HG03025 (cell line): ENCODE data around the gene NRROS.
"Not testable (repeated sequence)": the region's sequence is repeated elsewhere in the genome, so short reads cannot be mapped to it uniquely, and the experiment has no call there.

Source experiments
- ATAC-seq: cut with Tn5 transposase; IDR thresholded peaks from one replicate; pipeline ENCODE4 v1.9.1; 2021; ENCODE audit warnings: mild to moderate bottlenecking, moderate library complexity; ENCODE audit not compliant: unreplicated experiment, low FRiP score

Gene NRROS

DNA sequence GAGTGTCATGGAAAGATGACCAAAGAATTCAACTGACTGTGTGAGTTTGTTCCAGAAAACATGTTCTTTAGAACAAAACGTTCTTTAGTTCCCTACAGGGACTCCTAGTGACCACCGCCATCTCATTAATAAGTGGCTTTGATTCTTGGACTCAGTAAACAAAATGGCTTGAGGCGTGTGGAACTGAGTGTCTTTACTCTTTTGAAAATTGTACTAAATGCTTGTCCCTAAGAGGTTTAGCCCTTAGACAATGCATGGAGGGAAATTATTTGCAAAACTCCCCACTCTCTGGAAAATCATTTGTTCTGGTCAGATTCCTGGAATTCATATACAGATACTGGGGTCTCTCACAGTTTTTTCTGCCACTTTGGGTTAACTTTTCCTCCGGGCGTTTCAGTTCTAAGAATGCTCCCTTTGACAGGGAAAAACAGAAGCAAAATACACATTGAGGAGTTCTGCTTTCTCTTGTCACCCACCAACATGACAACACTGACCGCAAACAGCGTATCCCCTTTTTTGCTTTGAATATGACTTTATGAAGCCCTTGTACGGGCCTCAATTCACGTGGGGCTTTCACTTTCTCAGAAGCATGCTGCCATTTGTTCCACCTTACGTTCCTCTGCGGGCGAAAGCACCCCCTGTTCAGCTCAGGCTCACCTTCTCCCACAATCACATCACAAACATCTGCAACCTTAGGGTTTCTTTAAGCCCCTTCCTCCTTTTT, 15.3 kb upstream of the NRROS start:
- no peak for ATAC-seq

DNA sequence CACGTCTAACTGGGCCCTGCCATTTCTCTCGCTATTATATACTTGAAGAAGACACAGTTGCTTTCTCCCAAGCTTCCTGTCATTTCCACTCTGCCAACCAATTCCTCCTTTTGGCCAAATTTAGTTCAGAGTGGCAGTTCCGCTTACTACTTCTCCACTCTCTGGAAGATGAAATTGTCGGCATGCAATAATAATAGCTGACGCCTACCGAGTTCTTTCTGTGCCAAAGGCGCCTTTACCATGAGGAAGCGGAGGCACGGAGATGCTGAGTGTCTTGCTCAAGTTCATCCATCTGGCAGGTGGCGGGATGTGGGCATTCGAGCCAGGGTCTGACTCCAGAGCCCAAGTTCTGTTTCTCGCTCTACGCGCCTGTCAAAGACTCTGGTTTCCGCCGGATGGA, 14.6 kb upstream of the NRROS start:
- ATAC-seq: no peak

DNA sequence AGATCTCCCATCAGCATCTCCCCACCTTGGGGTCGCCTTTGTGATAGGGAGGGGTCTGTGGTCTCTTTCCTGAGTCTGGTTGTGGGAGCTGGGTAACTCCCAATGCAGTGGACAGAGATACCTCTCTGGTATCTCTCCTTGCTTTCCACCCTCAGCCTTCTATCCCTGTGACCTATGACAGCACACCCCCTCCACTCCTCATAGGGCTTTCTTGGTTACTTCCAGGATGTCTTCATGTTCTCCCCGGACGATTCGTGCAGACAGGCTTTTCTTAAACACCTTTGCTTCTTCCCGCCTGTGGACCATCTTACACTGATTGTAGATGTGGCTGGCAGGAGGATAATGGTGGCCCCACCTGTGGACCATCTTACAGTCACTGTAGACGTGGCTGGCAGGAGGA, 14.2 kb upstream of the NRROS start:
- no peak for ATAC-seq

DNA sequence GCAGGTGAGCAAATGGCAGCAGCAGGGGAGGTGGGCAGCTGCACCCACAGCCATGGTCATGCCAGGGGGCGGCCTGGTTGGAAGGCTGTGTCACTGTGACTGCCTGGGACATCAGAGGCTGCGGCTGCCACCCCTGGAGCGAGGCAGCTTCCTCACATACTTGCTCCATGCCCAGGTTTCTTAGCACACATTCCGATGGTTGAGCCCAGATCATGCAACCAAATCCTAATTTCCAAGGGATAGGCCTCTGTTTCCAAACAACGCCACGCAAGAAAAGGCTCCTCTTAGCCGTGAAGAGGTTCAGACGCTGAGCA, 11.6 kb upstream of the NRROS start:
- ATAC-seq: no peak

DNA sequence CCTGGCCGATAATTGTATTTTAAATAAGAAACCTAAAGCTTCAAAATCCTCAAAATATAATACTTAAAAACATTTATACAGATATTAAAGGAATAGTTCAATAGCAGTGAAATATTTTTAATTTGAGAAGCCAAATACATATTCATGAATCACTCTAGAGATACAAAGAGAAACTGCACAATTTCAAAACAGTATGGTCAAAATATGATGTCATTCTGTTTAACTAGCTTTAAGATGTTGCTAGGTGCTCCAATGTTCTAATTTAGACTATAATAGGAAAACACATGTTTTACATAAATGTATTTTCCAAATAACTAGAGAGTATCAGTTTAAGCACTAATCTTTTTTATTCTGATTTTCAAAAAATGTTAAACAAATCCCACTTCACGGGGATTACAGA, 10.3 kb upstream of the NRROS start:
- ATAC-seq: no peak

DNA sequence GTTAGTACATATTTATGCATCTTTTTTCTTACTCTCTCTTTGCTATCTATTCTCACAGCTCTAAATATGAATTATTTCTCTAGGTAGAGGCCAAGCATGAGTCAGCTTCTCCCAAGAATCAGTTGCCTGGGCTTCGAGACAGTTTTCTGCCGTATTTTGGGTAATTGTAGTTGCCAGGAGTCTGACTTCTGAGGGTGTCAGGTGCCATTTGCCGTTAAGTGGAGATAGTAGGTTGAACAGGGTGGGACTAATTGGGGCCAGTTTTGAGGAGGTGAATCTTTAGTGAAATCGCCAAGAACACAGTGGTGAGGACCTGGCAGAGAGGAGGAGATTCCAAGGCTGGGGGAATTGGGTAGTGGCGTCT, 7.8 kb upstream of the NRROS start:
- no peak for ATAC-seq

DNA sequence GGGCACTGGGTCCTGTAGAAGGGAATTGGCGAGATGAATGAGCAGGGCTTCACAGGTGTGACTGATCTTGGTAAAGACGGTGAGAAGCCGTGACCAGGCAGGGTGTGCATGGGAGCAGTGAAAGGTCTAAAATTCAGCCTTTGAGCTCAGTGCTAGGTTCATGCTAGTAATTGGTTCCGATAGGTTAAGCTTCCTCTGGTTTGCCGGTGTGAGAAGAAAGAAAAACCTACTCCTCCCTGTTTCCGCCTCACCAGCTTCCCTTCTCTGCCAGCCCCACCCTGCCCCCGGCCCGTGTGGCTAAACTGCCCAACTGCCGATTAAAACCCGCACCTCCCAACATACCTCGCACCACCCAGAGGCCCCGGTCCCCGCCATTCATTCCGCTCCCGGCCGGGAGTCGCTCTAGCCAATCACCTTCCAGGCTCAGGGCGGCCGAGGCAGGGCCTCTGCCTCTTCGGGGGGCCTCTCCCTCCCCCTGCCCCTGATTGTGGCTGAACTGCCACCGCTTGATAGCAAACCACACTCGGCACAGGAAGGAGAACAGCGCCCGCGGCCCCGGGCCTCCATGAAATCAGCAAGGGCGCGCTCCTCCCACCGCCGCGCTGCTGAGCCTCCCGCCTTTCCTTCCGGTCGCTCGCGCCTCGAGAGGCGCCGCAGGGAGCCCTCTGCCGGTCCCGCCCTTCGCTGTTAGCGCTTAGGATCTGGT, 7.3 kb upstream of the NRROS start:
- peak; percentile 54 for ATAC-seq

DNA sequence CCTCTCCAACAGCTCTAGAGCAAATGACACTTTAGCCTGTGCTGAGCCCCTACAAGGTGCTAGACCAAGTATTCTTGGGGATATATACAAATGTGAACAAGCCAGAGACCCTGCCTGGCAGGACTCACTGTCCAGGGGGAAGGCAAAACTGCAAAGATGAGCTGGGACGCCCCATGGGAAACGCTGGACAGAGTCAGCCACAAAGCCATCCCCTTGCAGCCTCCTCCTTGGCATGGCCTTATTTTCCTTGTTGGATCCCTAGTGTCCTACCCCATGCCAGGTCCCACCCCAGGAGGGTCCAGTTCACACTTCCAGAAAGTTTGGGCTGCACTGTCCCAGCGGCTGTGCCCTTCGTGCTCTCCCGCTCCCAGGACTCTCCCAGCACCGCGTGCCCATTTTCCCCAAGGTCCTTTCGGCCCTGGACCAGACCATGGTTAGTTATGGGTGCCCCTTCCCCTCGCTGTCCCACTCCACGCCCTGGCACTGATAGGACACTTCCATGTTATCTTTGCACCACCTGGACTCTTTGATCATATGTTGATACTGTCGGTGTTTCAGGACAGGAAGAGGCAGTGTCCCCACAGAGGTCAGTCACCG, 5.8 kb upstream of the NRROS start:
- ATAC-seq: no peak

DNA sequence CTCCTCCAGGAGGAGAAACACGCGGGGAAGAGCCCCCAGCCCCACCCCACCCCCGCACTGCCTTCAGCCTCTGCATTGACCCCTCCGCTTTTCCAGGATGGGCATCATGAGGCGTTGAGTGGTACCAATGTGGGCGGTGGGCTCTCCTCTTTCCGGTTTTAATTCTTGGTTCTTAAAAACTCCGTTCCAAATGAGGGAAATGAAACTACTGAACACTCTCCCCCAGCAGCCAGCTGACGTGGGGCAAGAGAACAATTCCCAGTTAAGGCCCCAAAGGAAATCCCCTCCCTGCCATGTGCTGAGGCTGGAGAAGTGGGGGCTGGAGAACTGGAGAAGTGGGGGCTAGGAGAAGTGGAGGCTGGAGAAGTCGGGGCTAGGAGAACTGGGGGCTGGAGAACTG, 5.3 kb upstream of the NRROS start:
- no peak for ATAC-seq

DNA sequence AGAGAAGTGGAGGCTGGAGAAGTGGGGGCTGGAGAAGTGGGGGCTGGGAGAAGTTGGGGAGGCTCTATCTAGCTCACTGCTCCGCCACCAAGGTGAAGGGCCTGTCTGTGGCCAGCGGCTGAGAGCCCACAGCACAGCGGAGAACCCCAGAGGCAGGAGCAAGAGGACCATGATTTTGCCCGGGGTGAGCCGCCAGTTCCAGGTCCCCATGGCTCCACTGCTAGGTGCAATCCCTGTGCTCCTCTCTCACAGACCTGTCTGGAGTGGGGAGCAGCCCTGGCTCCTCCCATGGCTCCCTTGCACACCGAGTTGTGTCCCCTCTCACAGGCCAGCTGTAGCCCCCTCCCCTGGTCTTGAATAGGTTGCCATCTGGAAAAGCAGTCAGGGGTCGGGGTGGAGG, 4.7 kb upstream of the NRROS start:
- ATAC-seq: no peak

DNA sequence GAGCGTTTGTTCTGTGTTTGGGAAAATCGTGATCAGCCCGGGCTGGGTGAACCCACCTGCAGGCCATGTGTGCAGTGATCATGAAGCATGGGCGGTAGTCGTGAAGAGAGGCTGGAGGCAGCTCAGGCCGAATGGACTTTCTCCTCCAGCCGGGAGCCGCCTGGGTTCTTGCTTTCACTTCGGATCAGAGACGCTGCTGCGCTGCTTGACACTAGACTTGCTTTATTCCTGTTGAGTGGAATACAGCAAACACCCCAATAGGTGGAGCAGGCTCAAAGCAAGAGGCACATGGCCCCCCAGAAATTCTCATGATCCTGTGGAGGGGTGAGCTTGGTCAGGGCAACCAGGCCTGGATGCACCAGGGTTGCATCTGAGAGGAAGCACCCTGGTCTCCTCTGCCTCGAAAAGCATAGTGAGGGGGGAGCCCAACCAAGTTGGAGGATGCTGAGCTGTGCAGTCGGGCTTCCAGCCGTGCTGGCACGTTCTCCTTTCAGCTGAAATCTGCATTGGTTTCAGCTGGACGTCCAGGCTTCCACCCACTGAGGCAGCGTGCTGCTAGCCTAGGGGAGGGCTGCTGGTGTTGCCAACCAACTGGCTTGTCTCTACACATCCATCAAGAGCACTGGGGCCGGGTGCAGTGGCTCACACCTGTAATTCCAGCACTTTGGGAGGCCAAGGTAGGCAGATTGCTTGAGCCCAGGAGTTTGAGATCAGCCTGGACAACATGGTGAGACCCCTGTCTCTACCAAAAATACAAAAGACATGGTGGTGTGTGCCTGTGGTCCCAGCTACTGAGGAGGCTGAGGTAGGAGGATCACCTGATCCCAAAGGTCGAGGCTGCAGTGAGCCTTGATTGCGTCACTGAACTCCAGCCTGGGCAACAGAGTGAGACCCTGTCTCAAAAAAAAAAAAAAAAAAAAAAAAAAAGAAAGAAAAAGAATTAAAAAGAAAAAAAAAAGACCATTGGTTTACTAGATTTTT, 2.8 kb upstream of the NRROS start:
- no peak for ATAC-seq

DNA sequence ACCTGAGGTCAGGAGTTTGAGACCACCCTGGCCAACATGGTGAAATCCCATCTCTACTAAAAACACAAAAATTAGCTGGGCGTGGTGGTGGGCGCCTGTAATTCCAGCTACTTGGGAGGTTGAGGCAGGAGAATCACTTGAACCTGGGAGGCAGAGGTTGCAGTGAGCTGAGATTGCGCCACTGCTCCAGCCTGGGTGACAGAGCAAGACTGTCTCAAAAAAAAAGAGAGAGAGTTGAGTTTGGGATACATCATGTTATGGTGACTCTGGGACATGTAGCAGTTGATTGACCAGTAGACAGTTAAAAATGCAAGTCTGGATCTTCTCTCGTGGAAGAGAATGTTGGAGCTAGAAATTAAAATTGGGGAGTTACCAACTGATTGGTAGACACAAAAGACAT, 1.6 kb upstream of the NRROS start:
- not testable (repeated sequence) for ATAC-seq

DNA sequence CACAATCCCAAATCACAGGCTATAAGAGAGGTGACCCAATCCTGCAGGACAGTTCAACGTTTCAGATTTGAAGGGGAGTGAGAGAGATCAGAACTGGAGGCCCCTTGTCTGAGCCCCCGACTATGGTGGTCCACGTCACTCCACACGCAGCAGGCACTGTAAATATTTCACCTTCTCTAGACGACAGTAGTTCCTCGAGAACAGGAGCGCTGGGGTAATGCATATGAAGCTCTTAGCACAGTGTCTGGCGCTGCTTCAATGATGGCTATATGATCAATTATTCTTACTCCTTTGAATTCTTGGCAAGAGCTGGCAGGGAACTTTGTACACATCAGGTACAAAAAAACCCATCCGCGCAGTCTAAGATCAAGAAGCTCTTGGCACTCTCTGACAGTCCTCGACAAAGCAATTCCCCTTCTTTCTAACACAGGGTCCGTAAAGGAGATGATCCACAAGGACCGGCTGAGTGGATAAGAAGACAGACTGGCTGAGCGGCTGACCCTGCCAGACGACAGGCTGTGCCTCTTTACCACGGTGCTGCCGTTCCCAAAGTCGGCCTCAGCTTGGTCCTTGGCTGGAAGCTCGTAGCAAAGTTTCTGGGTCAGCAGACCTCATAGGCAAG, 522 bp upstream of the NRROS start:
- peak; percentile 4 for ATAC-seq

DNA sequence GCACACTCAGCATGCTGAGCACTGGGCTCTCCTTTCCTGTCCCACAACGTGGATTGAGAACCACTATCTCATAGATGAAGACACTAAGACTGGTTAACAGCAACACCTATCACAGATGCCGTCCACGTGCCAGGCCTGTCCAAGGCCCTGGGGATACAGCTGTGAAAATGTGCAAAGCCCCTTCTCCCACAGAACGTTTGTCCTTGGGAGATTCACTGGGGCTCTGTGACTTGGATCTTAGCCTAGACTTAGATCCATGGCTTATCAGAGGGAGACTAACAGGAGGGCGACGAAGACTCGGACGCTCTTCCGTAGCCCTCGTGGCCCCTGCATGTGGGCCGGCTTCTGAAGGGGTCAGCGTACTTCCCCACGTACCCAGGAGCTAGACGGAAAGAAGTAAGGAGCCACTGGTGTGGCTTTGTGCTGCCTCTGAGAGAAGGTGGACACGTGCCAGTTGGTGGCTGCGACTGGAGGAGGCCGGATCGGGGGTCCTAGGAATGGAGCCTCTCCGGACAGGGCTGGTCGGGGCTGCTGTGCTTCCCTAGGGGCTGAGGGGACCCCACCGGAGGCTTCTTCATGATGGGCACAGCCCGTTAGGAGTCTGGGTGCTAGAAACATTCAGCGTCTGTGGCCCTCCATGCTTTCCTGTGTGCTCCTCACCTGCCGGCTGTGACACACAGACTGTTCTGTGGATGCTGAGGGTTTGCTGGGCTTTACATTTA, 964 bp downstream of the NRROS start:
- peak; percentile 10 for ATAC-seq

DNA sequence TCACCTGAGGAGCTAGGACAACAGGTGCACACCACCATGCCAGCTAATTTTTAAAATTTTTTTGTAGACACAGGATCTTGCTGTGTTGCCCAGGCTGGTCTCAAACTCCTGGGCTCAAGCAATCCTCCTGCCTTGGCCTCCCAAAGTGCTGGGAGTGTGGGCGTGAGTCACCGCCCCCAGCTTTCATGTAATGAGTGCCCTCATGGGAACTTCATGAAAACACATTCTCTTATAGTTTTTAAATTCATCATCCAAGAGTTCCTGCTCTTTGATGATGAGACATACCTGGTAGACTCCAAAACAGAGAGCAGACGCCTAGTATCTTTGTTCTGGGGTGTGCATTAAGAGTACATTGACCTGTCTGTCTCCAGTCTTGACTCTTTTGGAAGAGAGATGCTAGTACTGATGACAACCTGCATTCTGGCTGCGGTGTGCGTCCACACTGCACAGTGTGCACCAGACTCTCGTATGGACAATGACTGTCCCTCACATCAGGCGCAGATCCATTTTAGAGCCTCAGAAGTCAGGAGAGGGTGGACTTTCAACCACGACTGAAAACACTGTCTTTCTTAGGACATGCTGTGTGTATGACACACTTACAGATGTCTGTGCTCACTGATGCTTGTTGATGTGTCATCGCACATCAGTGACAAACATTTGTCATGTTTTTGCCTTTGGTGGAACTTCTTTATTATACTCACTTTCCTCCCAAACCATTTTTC, 2.0 kb downstream of the NRROS start:
- no peak for ATAC-seq

DNA sequence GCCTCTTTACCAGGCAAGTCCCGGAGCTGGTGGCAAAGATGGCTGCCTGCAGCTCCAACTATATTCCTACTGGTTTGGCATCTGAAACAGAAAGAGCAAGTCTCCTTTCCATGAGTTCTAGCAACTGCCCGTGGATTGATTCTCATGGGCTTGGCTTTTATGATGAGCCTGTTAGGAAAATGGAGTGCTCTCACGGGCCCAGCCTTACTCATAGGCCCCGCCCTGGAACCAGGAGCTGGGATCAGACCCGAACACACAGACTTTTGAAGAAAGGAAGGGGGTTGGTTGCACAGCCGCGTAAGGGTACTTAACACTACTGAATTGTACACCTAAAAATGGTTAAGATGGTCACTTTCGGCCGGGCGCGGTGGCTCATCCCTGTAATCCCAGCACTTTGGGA, 2.9 kb downstream of the NRROS start:
- no peak for ATAC-seq

DNA sequence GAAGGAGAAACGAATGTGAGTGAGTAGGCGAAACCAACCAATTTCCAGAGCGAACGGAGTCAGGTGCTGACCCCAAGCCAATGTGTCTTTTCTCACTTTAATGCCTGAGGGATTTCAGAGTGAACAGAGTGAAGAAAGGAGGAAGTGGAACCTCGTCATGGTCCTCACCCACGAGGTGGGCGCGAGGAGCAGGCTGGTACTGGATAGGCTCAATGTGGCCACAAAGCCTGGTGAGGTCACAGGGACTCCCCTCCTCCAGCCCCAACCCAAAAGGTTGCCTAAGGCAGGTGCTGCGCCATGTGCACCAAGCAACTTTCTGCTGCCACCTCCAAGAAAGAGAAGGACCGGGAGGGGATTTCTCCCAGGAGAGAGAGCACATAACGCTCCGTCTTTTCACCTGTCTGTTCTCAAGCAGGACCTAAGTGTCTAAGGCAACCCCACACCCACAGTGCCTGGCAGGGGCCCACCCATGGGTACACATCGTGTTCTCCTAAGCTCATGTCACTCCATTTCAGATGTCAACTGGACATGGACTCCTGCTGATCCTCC, 3.8 kb downstream of the NRROS start:
- peak; percentile 63 for ATAC-seq

DNA sequence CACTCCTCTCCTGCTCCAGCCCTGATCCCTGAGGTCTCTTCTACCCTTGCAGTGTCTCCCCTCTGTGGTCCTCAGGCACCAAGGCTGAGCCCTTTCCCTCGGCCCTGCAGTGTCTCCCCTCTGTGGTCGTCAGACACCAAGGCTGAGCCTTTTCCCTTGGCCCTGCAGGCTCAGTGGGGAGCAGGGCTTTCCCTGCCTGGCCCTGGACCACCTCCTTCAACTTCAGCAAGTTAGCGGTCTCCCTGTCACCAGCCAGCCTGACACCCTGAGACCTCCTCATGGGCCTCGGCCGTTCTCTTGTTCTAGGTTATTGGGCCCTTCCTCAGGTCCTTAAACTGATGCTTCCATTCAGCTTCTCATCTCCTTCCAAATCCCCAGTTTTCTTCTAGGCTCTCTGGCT, 4.3 kb downstream of the NRROS start:
- ATAC-seq: no peak

DNA sequence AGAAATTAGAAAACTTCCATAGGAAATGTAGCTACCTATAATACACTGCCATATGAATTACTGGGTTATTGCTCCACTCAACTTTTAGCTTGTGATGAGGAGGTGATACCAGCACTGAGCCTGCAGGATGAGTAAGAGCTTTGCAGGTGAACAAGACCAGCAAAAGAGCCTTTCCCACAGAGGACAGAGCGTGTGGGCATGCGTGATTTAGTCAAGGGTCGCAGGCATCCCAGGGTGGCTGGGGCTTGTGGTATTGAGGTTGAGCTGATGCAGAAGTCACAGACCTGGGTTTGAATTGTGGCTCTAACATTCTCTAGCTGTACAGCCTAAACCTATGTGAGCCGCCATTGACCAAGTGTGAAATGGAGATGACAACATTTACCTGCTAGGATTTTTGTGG, 5.6 kb downstream of the NRROS start:
- no peak for ATAC-seq
